Measurements from ENCODE around the gene ZNF879. TPM values are rescaled to one million over a fixed set of nuclear protein-coding genes. Genes with fewer than 3 reads are reported as not detected.

ZNF879 gene
- total RNA-seq, 4 donors from 2014 or later: 4.0 to 7.2 (median 4.7) TPM

GRCh38 chr5:179055841-179056240, 32.2 kb downstream of the ZNF879 start:
- TF ChIP-seq, protein P1, sequence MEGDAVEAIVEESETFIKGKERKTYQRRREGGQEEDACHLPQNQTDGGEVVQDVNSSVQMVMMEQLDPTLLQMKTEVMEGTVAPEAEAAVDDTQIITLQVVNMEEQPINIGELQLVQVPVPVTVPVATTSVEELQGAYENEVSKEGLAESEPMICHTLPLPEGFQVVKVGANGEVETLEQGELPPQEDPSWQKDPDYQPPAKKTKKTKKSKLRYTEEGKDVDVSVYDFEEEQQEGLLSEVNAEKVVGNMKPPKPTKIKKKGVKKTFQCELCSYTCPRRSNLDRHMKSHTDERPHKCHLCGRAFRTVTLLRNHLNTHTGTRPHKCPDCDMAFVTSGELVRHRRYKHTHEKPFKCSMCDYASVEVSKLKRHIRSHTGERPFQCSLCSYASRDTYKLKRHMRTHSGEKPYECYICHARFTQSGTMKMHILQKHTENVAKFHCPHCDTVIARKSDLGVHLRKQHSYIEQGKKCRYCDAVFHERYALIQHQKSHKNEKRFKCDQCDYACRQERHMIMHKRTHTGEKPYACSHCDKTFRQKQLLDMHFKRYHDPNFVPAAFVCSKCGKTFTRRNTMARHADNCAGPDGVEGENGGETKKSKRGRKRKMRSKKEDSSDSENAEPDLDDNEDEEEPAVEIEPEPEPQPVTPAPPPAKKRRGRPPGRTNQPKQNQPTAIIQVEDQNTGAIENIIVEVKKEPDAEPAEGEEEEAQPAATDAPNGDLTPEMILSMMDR (IDR thresholded peaks at IDR 0.05; ENCODE audit: low read depth): no peak

GRCh38 chr5:179060116-179061008, 36.8 kb downstream of the ZNF879 start, which contains the start of gene ZNF354C:
Gene ZNF354C (plus strand): TSS chr5:179060373. CDS start chr5:179062069, 1,696 bp downstream.
- TF ChIP-seq, protein P1 (IDR thresholded peaks at IDR 0.05; ENCODE audit: low read depth): no peak

DNA sequence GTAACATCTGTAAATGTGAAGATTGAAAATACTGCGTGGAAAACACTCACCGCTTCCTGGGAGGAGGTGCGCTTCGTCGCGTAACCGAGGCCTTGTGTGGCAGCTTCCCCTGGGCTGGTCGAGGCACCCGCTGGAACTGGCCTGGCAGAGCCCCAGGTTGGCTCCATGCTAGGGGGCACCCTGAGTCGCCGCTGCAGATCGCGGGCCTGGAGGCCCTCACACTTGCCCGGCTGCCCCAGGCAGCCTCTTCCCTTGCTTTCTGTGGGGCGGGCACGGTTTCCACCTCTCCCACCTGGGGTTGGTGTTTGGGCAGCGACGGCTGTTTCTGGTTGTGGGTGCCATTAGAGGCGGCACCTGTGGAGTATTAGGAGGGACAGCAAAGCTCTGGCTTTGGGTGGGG, 37.4 kb downstream of the ZNF879 start:
- TF ChIP-seq, protein P1 (IDR thresholded peaks at IDR 0.05; ENCODE audit: low read depth): no peak

DNA sequence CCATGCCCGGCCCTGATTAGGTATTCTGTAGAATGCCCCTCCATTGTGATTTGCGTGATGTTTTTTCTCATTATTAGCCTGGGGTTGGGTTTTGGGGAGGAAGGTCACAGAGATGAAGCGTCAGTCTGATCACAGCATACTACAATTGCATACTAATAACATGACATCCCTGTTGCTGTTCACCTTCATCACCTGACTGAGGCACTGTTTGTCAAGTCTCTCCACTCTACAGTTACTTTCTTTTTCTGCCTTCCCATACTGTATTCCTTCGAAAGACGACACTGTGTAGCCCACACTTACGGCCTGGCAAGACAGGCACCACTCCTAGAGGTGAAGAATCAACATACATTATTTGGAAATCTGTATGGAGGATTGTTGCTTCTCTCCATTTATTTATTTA, 42.1 kb downstream of the ZNF879 start:
- TF ChIP-seq, protein P1 (IDR thresholded peaks at IDR 0.05; ENCODE audit: low read depth): no peak

DNA sequence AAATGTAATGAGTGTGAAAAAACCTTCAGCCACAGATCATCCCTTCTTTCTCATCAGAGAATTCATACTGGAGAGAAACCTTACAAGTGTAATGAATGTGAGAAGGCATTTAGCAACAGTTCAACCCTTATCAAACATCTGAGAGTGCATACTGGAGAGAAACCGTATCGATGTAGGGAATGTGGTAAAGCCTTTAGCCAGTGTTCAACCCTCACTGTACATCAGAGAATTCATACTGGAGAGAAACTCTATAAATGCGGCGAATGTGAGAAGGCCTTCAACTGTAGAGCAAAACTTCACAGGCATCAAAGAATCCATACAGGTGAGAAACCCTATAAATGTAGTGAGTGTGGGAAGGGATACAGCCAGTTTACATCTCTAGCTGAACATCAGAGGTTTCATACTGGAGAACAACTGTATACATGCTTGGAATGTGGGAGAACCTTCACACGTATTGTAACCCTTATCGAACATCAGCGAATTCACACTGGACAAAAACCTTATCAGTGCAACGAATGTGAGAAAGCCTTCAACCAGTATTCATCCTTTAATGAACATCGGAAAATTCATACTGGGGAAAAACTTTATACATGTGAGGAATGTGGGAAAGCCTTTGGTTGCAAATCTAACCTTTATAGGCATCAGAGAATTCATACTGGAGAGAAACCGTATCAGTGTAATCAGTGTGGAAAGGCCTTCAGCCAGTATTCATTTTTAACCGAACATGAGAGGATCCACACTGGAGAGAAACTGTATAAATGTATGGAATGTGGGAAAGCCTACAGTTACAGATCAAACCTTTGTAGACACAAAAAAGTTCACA, 55.8 kb downstream of the ZNF879 start:
- TF ChIP-seq, protein P1 (IDR thresholded peaks at IDR 0.05; ENCODE audit: low read depth): no peak

DNA sequence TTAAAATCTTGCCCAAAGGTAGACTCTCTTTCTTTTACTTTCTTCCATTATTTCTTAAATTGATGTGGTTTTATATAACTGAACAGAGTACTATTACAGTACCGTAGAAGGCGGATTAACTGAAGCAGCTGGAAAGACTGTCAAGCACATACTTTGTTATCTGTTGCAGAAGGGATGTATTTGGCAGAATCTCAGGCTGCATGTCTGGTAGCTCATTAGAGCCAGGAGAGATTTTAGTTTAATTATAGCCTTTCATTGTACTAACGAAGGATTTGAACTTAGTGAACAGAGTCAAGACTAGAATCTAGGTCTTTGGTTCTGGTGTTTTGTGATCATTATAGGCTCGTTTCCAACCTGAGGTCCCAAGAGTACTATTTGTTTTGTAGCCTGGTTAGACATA, 57.1 kb downstream of the ZNF879 start:
- TF ChIP-seq, protein P1 (IDR thresholded peaks at IDR 0.05; ENCODE audit: low read depth): no peak

Other genes with a start within 250 kb of the ZNF879 start
- 10 to 100 TPM; 18.9 to 30.0 (median 20.2) TPM for gene ZNF354B, start 163.9 kb upstream of the ZNF879 start, total RNA-seq
- gene ZFP2, start 127.9 kb upstream of the ZNF879 start, total RNA-seq: 1 to 10 TPM; 1.5 to 3.6 (median 2.7) TPM
- 1 to 10 TPM in 2 of 4 donors, under 1 TPM in 2; 0.51 to 2.3 (median 1.1) TPM for gene ZNF454, start 82.6 kb upstream of the ZNF879 start, total RNA-seq
- not detected for gene GRM6, start 28.5 kb upstream of the ZNF879 start, total RNA-seq
- gene ZNF354C, start 36.6 kb downstream of the ZNF879 start, total RNA-seq: 1 to 10 TPM; 6.5 to 7.5 (median 7.1) TPM

Measured in subcutaneous adipose tissue (tissue), 4 donors.